B cell (primary cell): ENCODE results near the gene TBX15. TPM values are rescaled to one million over a fixed set of nuclear protein-coding genes. Genes with fewer than 3 reads are reported as not detected.
A peak's percentile ranks its signal among the peaks of the same experiment; 100 is the strongest.

Experiments used
- ATAC-seq: fragments of 200-7000 bp; cut with Tn5 transposase; one replicate; pipeline ENCODE4 v1.10.0; 2021; ENCODE audit warnings: low read depth, mild to moderate bottlenecking, moderate number of reproducible peaks, moderate library complexity
- CTCF ChIA-PET: fragments of 350-600 bp; sonication (Branson Sonifier 250); formaldehyde crosslinking; loops from one replicate; lab custom pipeline; 2021; ENCODE audit warnings: antibody characterized with exemption, inconsistent platforms; lab: Charles Lee
- POLR2A ChIA-PET: fragments of 350-600 bp; sonication (Branson Sonifier 250); formaldehyde crosslinking; loops from one replicate; lab custom pipeline; 2021; ENCODE audit warnings: antibody characterized with exemption; lab: Charles Lee
- DNase-seq: peaks from one replicate; pipeline ENCODE4 v3.0.0; 2013
- H2AFZ ChIP-seq: 2 replicates; pipeline ENCODE4 v1.6.1; 2012; ENCODE audit warnings: mild to moderate bottlenecking, low read depth, low read length; ENCODE audit not compliant: insufficient read depth, poor library complexity, severe bottlenecking
- H3K27ac ChIP-seq, 2 donors: 1 replicate in 1 of 2; 2 replicates in 1 of 2; pipeline ENCODE4 v1.5.1; 2012 to 2013; ENCODE audit warnings: low read length in 2 of 2, mild to moderate bottlenecking in 2 of 2, moderate library complexity in 1 of 2
- H3K27me3 ChIP-seq, 4 experiments: fragments of 200-600 bp in 1 of 4; sonication (generic) in 1 of 4; replicated peaks in 1 of 4; 1 replicate in 2 of 4; 2 replicates in 2 of 4; pipeline versions ENCODE4 v1.6.1 to v1.7.0; 2013 to 2016; ENCODE audit warnings: low read length in 3 of 4, mild to moderate bottlenecking in 2 of 4, mixed read lengths in 1 of 4, moderate library complexity in 1 of 4; ENCODE audit not compliant: insufficient read depth in 4 of 4, control insufficient read depth in 3 of 4; ENCODE audit errors: control extremely low read depth in 1 of 4
- H3K36me3 ChIP-seq, 2 experiments: replicated peaks in 1 of 2; 1 replicate in 1 of 2; 2 replicates in 1 of 2; pipeline versions ENCODE4 v1.6.1 to v1.7.1; 2013; ENCODE audit warnings: low read length in 1 of 2; ENCODE audit not compliant: insufficient read depth in 2 of 2, control insufficient read depth in 1 of 2; ENCODE audit errors: control extremely low read depth in 1 of 2, extremely low read depth in 1 of 2
- H3K4me1 ChIP-seq, 2 donors: fragments of 200-600 bp in 1 of 2; sonication (generic) in 1 of 2; 1 replicate in 1 of 2; 2 replicates in 1 of 2; pipeline versions ENCODE4 v1.5.1 to v1.6.1; 2013 to 2017; ENCODE audit warnings: low read length in 2 of 2; ENCODE audit not compliant: control insufficient read depth in 2 of 2, insufficient read depth in 2 of 2
- H3K4me2 ChIP-seq: replicated peaks from 2 replicates; pipeline ENCODE3; 2012; ENCODE audit warnings: mild to moderate bottlenecking, low read depth, low read length; ENCODE audit not compliant: poor library complexity, severe bottlenecking
- H3K4me3 ChIP-seq, 5 experiments: fragments of 200-600 bp in 1 of 5; sonication (generic) in 1 of 5; 1 replicate in 3 of 5; 2 replicates in 2 of 5; pipeline versions ENCODE4 v1.5.1 to v1.7.0; 2011 to 2016; ENCODE audit warnings: low read length in 4 of 5, mild to moderate bottlenecking in 4 of 5, low read depth in 2 of 5, control low read depth in 1 of 5, moderate library complexity in 1 of 5; ENCODE audit not compliant: insufficient read depth in 1 of 5; ENCODE audit errors: control extremely low read depth in 1 of 5, extremely low read depth in 1 of 5
- H3K79me2 ChIP-seq: fragments of 200-600 bp; sonication (generic); one replicate; pipeline ENCODE4 v1.6.0; 2016; ENCODE audit warnings: low read length; ENCODE audit not compliant: control insufficient read depth, insufficient read depth
- H3K9ac ChIP-seq: fragments of 200-600 bp; sonication (generic); 2 replicates; pipeline ENCODE4 v1.6.1; 2017; ENCODE audit warnings: mild to moderate bottlenecking, low read length, moderate library complexity
- H3K9me3 ChIP-seq, 3 donors: one replicate each; pipeline versions ENCODE4 v1.6.1 to v1.7.1; 2013; ENCODE audit warnings: low read length in 2 of 3; ENCODE audit not compliant: control insufficient read depth in 2 of 3, insufficient read depth in 1 of 3; ENCODE audit errors: control extremely low read depth in 1 of 3
- H4K20me1 ChIP-seq: 2 replicates; pipeline ENCODE4 v1.6.0; 2012; ENCODE audit warnings: mild to moderate bottlenecking, low read length; ENCODE audit not compliant: insufficient read depth, control insufficient read depth, poor library complexity, severe bottlenecking
- H3K27ac Mint-ChIP-seq: one replicate; pipeline ENCODE4 v1.8.0; 2021; ENCODE audit warnings: mixed read lengths
- H3K27me3 Mint-ChIP-seq: one replicate; pipeline ENCODE4 v1.8.0; 2021; ENCODE audit warnings: mixed read lengths
- H3K4me1 Mint-ChIP-seq: one replicate; pipeline ENCODE4 v1.8.0; 2021; ENCODE audit warnings: mixed read lengths
- H3K4me3 Mint-ChIP-seq: one replicate; pipeline ENCODE4 v1.8.0; 2021; ENCODE audit warnings: mixed read lengths
- H3K9me3 Mint-ChIP-seq: one replicate; pipeline ENCODE4 v1.8.0; 2022; ENCODE audit warnings: mixed read lengths; ENCODE audit not compliant: insufficient read depth
- CTCF ChIP-seq: fragments of 200-600 bp; IDR thresholded peaks from one replicate; pipeline ENCODE4 v1.8.0; 2022; ENCODE audit warnings: antibody characterized with exemption, mild to moderate bottlenecking
- EZH2 ChIP-seq: IDR thresholded peaks from 2 replicates; pipeline ENCODE4 v1.6.1; 2012; ENCODE audit warnings: borderline replicate concordance, low read depth, mild to moderate bottlenecking, moderate library complexity, low read length; ENCODE audit not compliant: insufficient read depth, poor library complexity, severe bottlenecking
- WGBS: methylation state at CpG from one replicate; pipeline ENCODE4 v1.1.5; 2013; ENCODE audit warnings: missing lambda C conversion rate; ENCODE audit not compliant: insufficient coverage; 5-methylcytosine and 5-hydroxymethylcytosine counted together
- intact Hi-C: fragments of 100-400 bp; cut with micrococcal nuclease; formaldehyde crosslinking; loops from one replicate; pipeline ENCODE4 v1.10.0; 2022
- polyA plus RNA-seq: library from polyadenylated mRNA; depleted of rRNA; stranded (reverse); fragments of >200 nt; gene quantifications from 2 replicates; pipeline ENCODE4 v1.2.3, GENCODE V29; 2012
- total RNA-seq, 2 donors: library from RNA; stranded (reverse); fragments of 120-200 nt in 1 of 2; gene quantifications; 1 replicate in 1 of 2; 2 replicates in 1 of 2; pipeline versions ENCODE4 v1.2.3 to v1.2.4, GENCODE V29; 2013 to 2022

The TBX15 gene
- total and polyA plus RNA-seq, 2 donors (not counting 1 experiment from before 2014, with no cell fraction given) = 0.03 to 0.15 TPM

GRCh38 chr1:118960026-118960561, 28.0 kb downstream of the TBX15 start:
- peak overlapping the region in 1 of 2 donors; percentile 19 for H3K27ac ChIP-seq
- ChIA-PET CTCF (no interaction called here), POLR2A (no interaction called here)
- H3K36me3 ChIP-seq = no peaks in the 10 kb centered on the region
- H3K4me1 ChIP-seq = peaks cover 18 to 22% of the 10 kb centered on the region in 2 donors
- H3K9me3 ChIP-seq = peaks cover 0 to 1% (median 0%) of the 10 kb centered on the region in 3 donors
- intact Hi-C loops = no loop called here
- H3K4me2 ChIP-seq = peak overlapping the region; percentile 43
- H3K27me3 ChIP-seq = peaks cover 0 to 2% (median 0%) of the 10 kb centered on the region in 4 experiments
- ATAC-seq (peak; percentile 78), DNase-seq (peak; percentile 64)
- TF ChIP-seq CTCF (no peak), EZH2 (no peak)
- no peaks in the 10 kb centered on the region for H3K9me3 Mint-ChIP-seq
- H3K27me3 Mint-ChIP-seq = no peaks in the 10 kb centered on the region
- no peak overlapping the region for H3K9ac ChIP-seq
- peak overlapping the region; percentile 82 for H3K27ac Mint-ChIP-seq
- peaks cover 30% of the 10 kb centered on the region for H3K4me1 Mint-ChIP-seq
- H3K4me3 Mint-ChIP-seq = peak overlapping the region; percentile 66
- H3K79me2 ChIP-seq = no peaks in the 10 kb centered on the region
- 4% methylated on average over 6 of the region's 7 CpGs for WGBS
- peak overlapping the region in 1 of 5 experiments; percentile 18 for H3K4me3 ChIP-seq
- H4K20me1 ChIP-seq = no peaks in the 10 kb centered on the region
- no peak overlapping the region for H2AFZ ChIP-seq

- CTCF ChIA-PET = interaction anchor here (1.0 kb wide), 1 partner anchor 13 kb away, joined by 3 read pairs; no protein-coding TSS in a partner anchor
These were observed 29.1 kb downstream of the TBX15 start for GRCh38 chr1:118958937-118959631.

More at GRCh38 chr1:118958937-118959631, 29.1 kb downstream of the TBX15 start:
- Histone ChIP-seq H3K27ac (no peak overlapping the region), H3K4me1 (peaks cover 18 to 22% of the 10 kb centered on the region in 2 donors), H3K4me3 (no peak overlapping the region), H3K4me2 (peak overlapping the region; percentile 43), H3K9me3 (peaks cover 0 to 1% (median 0%) of the 10 kb centered on the region in 3 donors), H3K79me2 (no peaks in the 10 kb centered on the region), H2AFZ (no peak overlapping the region), H3K36me3 (no peaks in the 10 kb centered on the region), H4K20me1 (no peaks in the 10 kb centered on the region), H3K27me3 (no peaks in the 10 kb centered on the region), H3K9ac (no peak overlapping the region)
- Mint-ChIP-seq H3K27ac (peak overlapping the region; percentile 82), H3K9me3 (no peaks in the 10 kb centered on the region), H3K4me3 (peak overlapping the region; percentile 66), H3K27me3 (no peaks in the 10 kb centered on the region), H3K4me1 (peaks cover 30% of the 10 kb centered on the region)
- WGBS = no CpG with 5 or more reads among the region's 1 CpG
- ATAC-seq = no peak
- no peak for DNase-seq
- POLR2A ChIA-PET = no interaction called here
- no peak for TF ChIP-seq EZH2
- TF ChIP-seq CTCF = no peak
- intact Hi-C loops = no loop called here
